Muscle of leg (tissue), 16 donors: Measurements from ENCODE around the gene NEDD9. TPM values are rescaled to one million over a fixed set of nuclear protein-coding genes. Genes with fewer than 3 reads are reported as not detected.

Experiments used
- DNase-seq: peaks from one replicate; pipeline ENCODE4 v3.0.0; 2013
- H3K27ac ChIP-seq: one replicate; pipeline ENCODE4 v1.5.1; 2013; ENCODE audit warnings: mild to moderate bottlenecking, low read length, control low read depth
- H3K27me3 ChIP-seq: one replicate; pipeline ENCODE4 v1.6.1; 2013; ENCODE audit warnings: low read length; ENCODE audit not compliant: control insufficient read depth, insufficient read depth
- H3K36me3 ChIP-seq: one replicate; pipeline ENCODE4 v1.6.1; 2013; ENCODE audit warnings: low read length; ENCODE audit not compliant: control insufficient read depth, insufficient read depth
- H3K4me1 ChIP-seq: one replicate; pipeline ENCODE4 v1.6.1; 2013; ENCODE audit warnings: low read length; ENCODE audit not compliant: control insufficient read depth, insufficient read depth
- H3K4me3 ChIP-seq: one replicate; pipeline ENCODE4 v1.5.1; 2013; ENCODE audit warnings: low read length, control low read depth
- H3K9me3 ChIP-seq: replicated peaks from 2 replicates; pipeline ENCODE4 v1.6.1; 2013; ENCODE audit warnings: low read depth, low read length; ENCODE audit not compliant: control insufficient read depth
- WGBS: methylation state at CpG from one replicate; pipeline ENCODE4 v1.1.5; 2013; ENCODE audit warnings: missing lambda C conversion rate; ENCODE audit not compliant: insufficient coverage; 5-methylcytosine and 5-hydroxymethylcytosine counted together
- long read RNA-seq, 11 donors: transcript quantifications; one replicate each; lab custom pipeline, GENCODE V29; 2026
- polyA plus RNA-seq, 8 donors: library from polyadenylated mRNA; unstranded; fragments of 120-200 nt; gene quantifications; one replicate each; pipeline versions ENCODE4 v1.2.1 to v1.2.3, GENCODE V29; 2013; ENCODE audit warnings: inconsistent platforms in 1 of 8, low replicate concordance in 1 of 8; ENCODE audit not compliant: insufficient read length in 8 of 8, insufficient read depth in 1 of 8
- total RNA-seq: library from RNA; stranded (reverse); fragments of 120-200 nt; gene quantifications from one replicate; pipeline ENCODE4 v1.2.4, GENCODE V29; 2013

NEDD9 gene
- total RNA-seq, result 18.4 TPM
- 10 to 100 TPM in 6 of 8 donors, 1 to 10 TPM in 2; 7.3 to 17.5 (median 12.6) TPM for polyA plus RNA-seq
- long read RNA-seq, donor 1, full-length matches to known transcripts, result 1 of 1 reads
- long read RNA-seq, donor 1, partial matches to known transcripts, result 0 of 1 reads
- long read RNA-seq, donor 1, other reads (novel, unspliced or antisense), result 0 of 1 reads
- long read RNA-seq, donor 2, result 0 reads
- long read RNA-seq, donor 3, full-length matches to known transcripts, result 3 of 3 reads
- long read RNA-seq, donor 3, partial matches to known transcripts, result 0 of 3 reads
- long read RNA-seq, donor 3, other reads (novel, unspliced or antisense), result 0 of 3 reads
- long read RNA-seq, donor 4, partial matches to known transcripts, result 0 of 1 reads
- long read RNA-seq, donor 4, other reads (novel, unspliced or antisense), result 0 of 1 reads
- long read RNA-seq, donor 5, full-length matches to known transcripts, result 5 of 16 reads
- long read RNA-seq, donor 5, partial matches to known transcripts, result 11 of 16 reads
- long read RNA-seq, donor 5, other reads (novel, unspliced or antisense), result 0 of 16 reads
- long read RNA-seq, donor 6, result 0 reads
- long read RNA-seq, donor 7, full-length matches to known transcripts, result 3 of 3 reads
- long read RNA-seq, donor 7, partial matches to known transcripts, result 0 of 3 reads
- long read RNA-seq, donor 7, other reads (novel, unspliced or antisense), result 0 of 3 reads
- long read RNA-seq, donor 8, full-length matches to known transcripts, result 4 of 4 reads
- long read RNA-seq, donor 8, partial matches to known transcripts, result 0 of 4 reads
- long read RNA-seq, donor 8, other reads (novel, unspliced or antisense), result 0 of 4 reads
- long read RNA-seq, donor 9, full-length matches to known transcripts, result 2 of 2 reads
- long read RNA-seq, donor 9, partial matches to known transcripts, result 0 of 2 reads
- long read RNA-seq, donor 9, other reads (novel, unspliced or antisense), result 0 of 2 reads
- long read RNA-seq, donor 10, full-length matches to known transcripts, result 1 of 1 reads
- long read RNA-seq, donor 10, partial matches to known transcripts, result 0 of 1 reads
- long read RNA-seq, donor 10, other reads (novel, unspliced or antisense), result 0 of 1 reads
- long read RNA-seq, donor 11, full-length matches to known transcripts, result 1 of 1 reads
- long read RNA-seq, donor 11, partial matches to known transcripts, result 0 of 1 reads
- long read RNA-seq, donor 11, other reads (novel, unspliced or antisense), result 0 of 1 reads

- Histone ChIP-seq H3K36me3 (no peaks in the 10 kb centered on the region), H3K9me3 (no peaks in the 10 kb centered on the region), H3K27me3 (no peaks in the 10 kb centered on the region), H3K4me3 (peak within 1 kb of the TSS; percentile 58), H3K4me1 (peaks cover 29% of the 10 kb centered on the region), H3K27ac (peak within 1 kb of the TSS; percentile 95)
- WGBS, result 0% methylated on average over 19 of the region's 24 CpGs
- DNase-seq, result peak; percentile 98
These were observed at the start of gene NEDD9 for GRCh38 chr6:11232193-11232769. TSS of gene NEDD9 (minus strand) at chr6:11232668. CDS start at chr6:11232515, 153 bp downstream.

- H3K36me3 ChIP-seq, result no peaks in the 10 kb centered on the region
- no peaks in the 10 kb centered on the region for H3K9me3 ChIP-seq
- peaks cover 5% of the 10 kb centered on the region for H3K4me1 ChIP-seq
- 90% methylated on average over 2 of the region's 2 CpGs for WGBS
- no peaks in the 10 kb centered on the region for H3K27me3 ChIP-seq
- H3K4me3 ChIP-seq, result no peak overlapping the region
- DNase-seq, result no peak
- H3K27ac ChIP-seq, result no peak overlapping the region
These were observed 49.8 kb upstream of the NEDD9 start for GRCh38 chr6:11282245-11282644.

GRCh38 chr6:11280394-11280793 is 47.9 kb upstream of the NEDD9 start:
- 100% methylated on average over 2 of the region's 4 CpGs for WGBS
- no peak for DNase-seq
- Histone ChIP-seq H3K36me3 (no peaks in the 10 kb centered on the region), H3K27me3 (no peaks in the 10 kb centered on the region), H3K9me3 (no peaks in the 10 kb centered on the region), H3K4me1 (peaks cover 5% of the 10 kb centered on the region), H3K27ac (no peak overlapping the region), H3K4me3 (no peak overlapping the region)

- 66% methylated on average over 6 of the region's 17 CpGs for WGBS
- H3K4me1 ChIP-seq, result peaks cover 5% of the 10 kb centered on the region
- H3K9me3 ChIP-seq, result no peaks in the 10 kb centered on the region
- DNase-seq, result peak; percentile 57
- no peaks in the 10 kb centered on the region for H3K36me3 ChIP-seq
- H3K27me3 ChIP-seq, result no peaks in the 10 kb centered on the region
- H3K27ac ChIP-seq, result no peak overlapping the region
- H3K4me3 ChIP-seq, result no peak overlapping the region
These were observed 46.8 kb upstream of the NEDD9 start for GRCh38 chr6:11279284-11279689.

GRCh38 chr6:11278207-11278559 is 45.7 kb upstream of the NEDD9 start:
- no peak for DNase-seq
- Histone ChIP-seq H3K9me3 (no peaks in the 10 kb centered on the region), H3K36me3 (no peaks in the 10 kb centered on the region), H3K4me1 (peaks cover 5% of the 10 kb centered on the region), H3K27me3 (no peaks in the 10 kb centered on the region), H3K27ac (no peak overlapping the region), H3K4me3 (no peak overlapping the region)
- WGBS, result 90% methylated on average over 2 of the region's 6 CpGs

GRCh38 chr6:11277275-11278206 is 45.1 kb upstream of the NEDD9 start:
- Histone ChIP-seq H3K27me3 (no peaks in the 10 kb centered on the region), H3K27ac (no peak overlapping the region), H3K36me3 (no peaks in the 10 kb centered on the region), H3K4me3 (no peak overlapping the region), H3K9me3 (no peaks in the 10 kb centered on the region), H3K4me1 (peaks cover 5% of the 10 kb centered on the region)
- WGBS, result 69% methylated on average over 12 of the region's 14 CpGs
- DNase-seq, result no peak

- DNase-seq, result no peak
- WGBS, result no CpG with 5 or more reads among the region's 4 CpGs
- Histone ChIP-seq H3K36me3 (no peaks in the 10 kb centered on the region), H3K4me3 (no peak overlapping the region), H3K9me3 (no peaks in the 10 kb centered on the region), H3K4me1 (peaks cover 5% of the 10 kb centered on the region), H3K27ac (no peak overlapping the region), H3K27me3 (no peaks in the 10 kb centered on the region)
These were observed 44.4 kb upstream of the NEDD9 start for GRCh38 chr6:11276911-11277274.

GRCh38 chr6:11276228-11276627 is 43.8 kb upstream of the NEDD9 start:
- Histone ChIP-seq H3K27ac (no peak overlapping the region), H3K9me3 (no peaks in the 10 kb centered on the region), H3K4me1 (peaks cover 5% of the 10 kb centered on the region), H3K4me3 (no peak overlapping the region), H3K27me3 (no peaks in the 10 kb centered on the region), H3K36me3 (no peaks in the 10 kb centered on the region)
- DNase-seq, result no peak
- WGBS, result no CpG with 5 or more reads among the region's 8 CpGs

GRCh38 chr6:11275598-11275997 is 43.1 kb upstream of the NEDD9 start:
- H3K27ac ChIP-seq, result no peak overlapping the region
- no peak overlapping the region for H3K4me3 ChIP-seq
- peak; percentile 27 for DNase-seq
- H3K9me3 ChIP-seq, result no peaks in the 10 kb centered on the region
- 83% methylated on average over 1 of the region's 4 CpGs for WGBS
- no peaks in the 10 kb centered on the region for H3K36me3 ChIP-seq
- H3K4me1 ChIP-seq, result peaks cover 5% of the 10 kb centered on the region
- no peaks in the 10 kb centered on the region for H3K27me3 ChIP-seq
